ENCODE measurements around the gene TMTC2. TPM values are rescaled to one million over a fixed set of nuclear protein-coding genes. Genes with fewer than 3 reads are reported as not detected.

The TMTC2 gene
- polyA plus RNA-seq, 1 donor from 2014 or later: 20.6 TPM

GRCh38 chr12:82644896-82645295 lies 41.8 kb upstream of the TMTC2 start:
- no peaks in the 10 kb centered on the region for H3K27me3 ChIP-seq (ENCODE audit: insufficient read depth, low read depth, low read length)
- no peaks in the 10 kb centered on the region for H3K79me2 ChIP-seq (replicated peaks; ENCODE audit: insufficient read depth, low read length)

GRCh38 chr12:82645414-82645813 lies 41.3 kb upstream of the TMTC2 start:
- no peaks in the 10 kb centered on the region for H3K9me3 ChIP-seq (ENCODE audit: low read length)
- no peaks in the 10 kb centered on the region for H3K27me3 ChIP-seq (ENCODE audit: insufficient read depth, low read depth, low read length)
- H3K36me3 ChIP-seq (ENCODE audit: insufficient read depth, low read length): no peaks in the 10 kb centered on the region
- no peaks in the 10 kb centered on the region for H4K20me1 ChIP-seq (ENCODE audit: insufficient read depth)
- H3K4me2 ChIP-seq (ENCODE audit: low read length): no peak overlapping the region
- TF ChIP-seq EP300 (conservative IDR thresholded peaks at IDR 0.05; ENCODE audit: poor library complexity, severe bottlenecking): no peak
- no peak for TF ChIP-seq EZH2 (IDR thresholded peaks at IDR 0.05; ENCODE audit: borderline replicate concordance, insufficient read depth, low read length, poor library complexity, severe bottlenecking)
- no peak for TF ChIP-seq MXI1 (conservative IDR thresholded peaks at IDR 0.05; ENCODE audit: poor library complexity, severe bottlenecking)
- TF ChIP-seq SMC3 (conservative IDR thresholded peaks at IDR 0.05; ENCODE audit: poor library complexity): no peak
- TF ChIP-seq, protein P1, sequence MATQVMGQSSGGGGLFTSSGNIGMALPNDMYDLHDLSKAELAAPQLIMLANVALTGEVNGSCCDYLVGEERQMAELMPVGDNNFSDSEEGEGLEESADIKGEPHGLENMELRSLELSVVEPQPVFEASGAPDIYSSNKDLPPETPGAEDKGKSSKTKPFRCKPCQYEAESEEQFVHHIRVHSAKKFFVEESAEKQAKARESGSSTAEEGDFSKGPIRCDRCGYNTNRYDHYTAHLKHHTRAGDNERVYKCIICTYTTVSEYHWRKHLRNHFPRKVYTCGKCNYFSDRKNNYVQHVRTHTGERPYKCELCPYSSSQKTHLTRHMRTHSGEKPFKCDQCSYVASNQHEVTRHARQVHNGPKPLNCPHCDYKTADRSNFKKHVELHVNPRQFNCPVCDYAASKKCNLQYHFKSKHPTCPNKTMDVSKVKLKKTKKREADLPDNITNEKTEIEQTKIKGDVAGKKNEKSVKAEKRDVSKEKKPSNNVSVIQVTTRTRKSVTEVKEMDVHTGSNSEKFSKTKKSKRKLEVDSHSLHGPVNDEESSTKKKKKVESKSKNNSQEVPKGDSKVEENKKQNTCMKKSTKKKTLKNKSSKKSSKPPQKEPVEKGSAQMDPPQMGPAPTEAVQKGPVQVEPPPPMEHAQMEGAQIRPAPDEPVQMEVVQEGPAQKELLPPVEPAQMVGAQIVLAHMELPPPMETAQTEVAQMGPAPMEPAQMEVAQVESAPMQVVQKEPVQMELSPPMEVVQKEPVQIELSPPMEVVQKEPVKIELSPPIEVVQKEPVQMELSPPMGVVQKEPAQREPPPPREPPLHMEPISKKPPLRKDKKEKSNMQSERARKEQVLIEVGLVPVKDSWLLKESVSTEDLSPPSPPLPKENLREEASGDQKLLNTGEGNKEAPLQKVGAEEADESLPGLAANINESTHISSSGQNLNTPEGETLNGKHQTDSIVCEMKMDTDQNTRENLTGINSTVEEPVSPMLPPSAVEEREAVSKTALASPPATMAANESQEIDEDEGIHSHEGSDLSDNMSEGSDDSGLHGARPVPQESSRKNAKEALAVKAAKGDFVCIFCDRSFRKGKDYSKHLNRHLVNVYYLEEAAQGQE (IDR thresholded peaks at IDR 0.05; ENCODE audit: borderline replicate concordance): no peak
- TF ChIP-seq, protein P2, sequence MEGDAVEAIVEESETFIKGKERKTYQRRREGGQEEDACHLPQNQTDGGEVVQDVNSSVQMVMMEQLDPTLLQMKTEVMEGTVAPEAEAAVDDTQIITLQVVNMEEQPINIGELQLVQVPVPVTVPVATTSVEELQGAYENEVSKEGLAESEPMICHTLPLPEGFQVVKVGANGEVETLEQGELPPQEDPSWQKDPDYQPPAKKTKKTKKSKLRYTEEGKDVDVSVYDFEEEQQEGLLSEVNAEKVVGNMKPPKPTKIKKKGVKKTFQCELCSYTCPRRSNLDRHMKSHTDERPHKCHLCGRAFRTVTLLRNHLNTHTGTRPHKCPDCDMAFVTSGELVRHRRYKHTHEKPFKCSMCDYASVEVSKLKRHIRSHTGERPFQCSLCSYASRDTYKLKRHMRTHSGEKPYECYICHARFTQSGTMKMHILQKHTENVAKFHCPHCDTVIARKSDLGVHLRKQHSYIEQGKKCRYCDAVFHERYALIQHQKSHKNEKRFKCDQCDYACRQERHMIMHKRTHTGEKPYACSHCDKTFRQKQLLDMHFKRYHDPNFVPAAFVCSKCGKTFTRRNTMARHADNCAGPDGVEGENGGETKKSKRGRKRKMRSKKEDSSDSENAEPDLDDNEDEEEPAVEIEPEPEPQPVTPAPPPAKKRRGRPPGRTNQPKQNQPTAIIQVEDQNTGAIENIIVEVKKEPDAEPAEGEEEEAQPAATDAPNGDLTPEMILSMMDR (IDR thresholded peaks at IDR 0.05; ENCODE audit: poor library complexity, severe bottlenecking): no peak
- no peak for TF ChIP-seq TAF1 (IDR thresholded peaks at IDR 0.05; ENCODE audit: low read depth)
- TF ChIP-seq POLR2AphosphoS5 (IDR thresholded peaks at IDR 0.05): no peak
- no peak for TF ChIP-seq RAD21 (conservative IDR thresholded peaks at IDR 0.05)
- no peaks in the 10 kb centered on the region for H3K9me2 ChIP-seq (ENCODE audit: insufficient read depth, low read length)
- H3F3A ChIP-seq (ENCODE audit: insufficient read depth, low read length, poor library complexity, severe bottlenecking): no peaks in the 10 kb centered on the region
- no peak overlapping the region for H3K27ac ChIP-seq (ENCODE audit: low read length)
- no peaks in the 10 kb centered on the region for H3K79me2 ChIP-seq (replicated peaks; ENCODE audit: insufficient read depth, low read length)
- H2AFZ ChIP-seq (ENCODE audit: low read depth, low read length): no peak overlapping the region
- H3K4me3 ChIP-seq (ENCODE audit: low read length): no peak overlapping the region
- no peak overlapping the region for H3K9ac ChIP-seq (ENCODE audit: low read length)

More at GRCh38 chr12:82644896-82645295, 41.8 kb upstream of the TMTC2 start:
- Histone ChIP-seq H3K9me2 (ENCODE audit: insufficient read depth, low read length) (no peaks in the 10 kb centered on the region), H3K4me2 (ENCODE audit: low read length) (no peak overlapping the region), H3K9ac (ENCODE audit: low read length) (no peak overlapping the region), H3F3A (ENCODE audit: insufficient read depth, low read length, poor library complexity, severe bottlenecking) (no peaks in the 10 kb centered on the region), H3K36me3 (ENCODE audit: insufficient read depth, low read length) (no peaks in the 10 kb centered on the region), H3K27ac (ENCODE audit: low read length) (no peak overlapping the region), H3K9me3 (ENCODE audit: low read length) (no peaks in the 10 kb centered on the region), H2AFZ (ENCODE audit: low read depth, low read length) (no peak overlapping the region), H3K4me3 (ENCODE audit: low read length) (no peak overlapping the region), H4K20me1 (ENCODE audit: insufficient read depth) (no peaks in the 10 kb centered on the region)
- TF ChIP-seq MXI1 (conservative IDR thresholded peaks at IDR 0.05; ENCODE audit: poor library complexity, severe bottlenecking): no peak
- no peak for TF ChIP-seq EP300 (conservative IDR thresholded peaks at IDR 0.05; ENCODE audit: poor library complexity, severe bottlenecking)
- no peak for TF ChIP-seq SMC3 (conservative IDR thresholded peaks at IDR 0.05; ENCODE audit: poor library complexity)
- TF ChIP-seq, protein P2 (IDR thresholded peaks at IDR 0.05; ENCODE audit: poor library complexity, severe bottlenecking): no peak
- TF ChIP-seq TAF1 (IDR thresholded peaks at IDR 0.05; ENCODE audit: low read depth): no peak
- TF ChIP-seq POLR2AphosphoS5 (IDR thresholded peaks at IDR 0.05): no peak
- TF ChIP-seq EZH2 (IDR thresholded peaks at IDR 0.05; ENCODE audit: borderline replicate concordance, insufficient read depth, low read length, poor library complexity, severe bottlenecking): no peak
- TF ChIP-seq, protein P1 (IDR thresholded peaks at IDR 0.05; ENCODE audit: borderline replicate concordance): no peak
- no peak for TF ChIP-seq RAD21 (conservative IDR thresholded peaks at IDR 0.05)
